Mesothelial cell of epicardium (in vitro differentiated cells): ENCODE measurements around the gene TOMM7. TPM values are rescaled to one million over a fixed set of nuclear protein-coding genes. Genes with fewer than 3 reads are reported as not detected.
"Not testable (repeated sequence)": the region's sequence is repeated elsewhere in the genome, so short reads cannot be mapped to it uniquely, and the experiment has no call there.

ENCODE experiments used
- DNase-seq, 2 experiments: peaks; one replicate each; pipeline ENCODE4 v3.0.0; 2021; ENCODE audit warnings: low spot score in 2 of 2; ENCODE audit not compliant: unreplicated experiment in 2 of 2
- H3K27ac Mint-ChIP-seq: 2 replicates; pipeline ENCODE4 v1.8.0; 2021; ENCODE audit warnings: mixed read lengths
- H3K27me3 Mint-ChIP-seq: 2 replicates; pipeline ENCODE4 v1.8.0; 2021; ENCODE audit warnings: low read depth, mixed read lengths
- H3K36me3 Mint-ChIP-seq: 2 replicates; pipeline ENCODE4 v1.8.0; 2021; ENCODE audit warnings: mixed read lengths
- H3K4me1 Mint-ChIP-seq: 2 replicates; pipeline ENCODE4 v1.8.0; 2021; ENCODE audit warnings: mixed read lengths
- H3K4me3 Mint-ChIP-seq: 2 replicates; pipeline ENCODE4 v1.8.0; 2021; ENCODE audit warnings: mild to moderate bottlenecking, moderate library complexity, mixed read lengths
- H3K9me3 Mint-ChIP-seq: 2 replicates; pipeline ENCODE4 v1.8.0; 2021; ENCODE audit warnings: mixed read lengths
- total RNA-seq: library from RNA; stranded (reverse); gene quantifications from 3 replicates; pipeline ENCODE4 v1.2.1, GENCODE V29; 2021
- TF ChIP-seq, protein P1 (sequence below): fragments of 200-600 bp; sonication (generic); IDR thresholded peaks from one replicate; pipeline ENCODE4 v1.5.0; 2021; ENCODE audit warnings: antibody characterized with exemption; ENCODE audit not compliant: unreplicated experiment

TOMM7 gene
- total RNA-seq, 1 donor from 2014 or later, result 179 TPM

DNA sequence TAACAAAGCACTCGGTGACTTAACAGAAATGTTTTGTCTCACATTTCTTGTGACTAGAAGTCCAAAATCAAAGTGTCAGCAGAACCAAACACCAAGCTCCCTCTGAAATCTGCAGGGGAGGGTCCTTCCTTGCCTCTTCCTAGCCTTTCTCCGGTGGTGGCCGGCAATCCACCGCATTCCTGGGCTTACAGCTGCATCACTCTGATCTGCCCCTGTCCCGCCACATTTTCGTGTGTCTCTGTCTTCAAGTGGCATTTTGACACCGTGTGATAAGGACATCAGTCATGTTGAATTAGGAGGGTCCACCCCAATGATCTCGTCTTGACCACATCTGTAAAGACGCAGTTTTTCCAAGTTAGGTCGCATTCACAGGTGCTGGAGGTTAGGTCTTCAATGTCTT, 30.5 kb upstream of the TOMM7 start:
- Mint-ChIP-seq H3K4me3 (peak overlapping the region; percentile 75), H3K4me1 (peaks cover 15% of the 10 kb centered on the region)

DNA sequence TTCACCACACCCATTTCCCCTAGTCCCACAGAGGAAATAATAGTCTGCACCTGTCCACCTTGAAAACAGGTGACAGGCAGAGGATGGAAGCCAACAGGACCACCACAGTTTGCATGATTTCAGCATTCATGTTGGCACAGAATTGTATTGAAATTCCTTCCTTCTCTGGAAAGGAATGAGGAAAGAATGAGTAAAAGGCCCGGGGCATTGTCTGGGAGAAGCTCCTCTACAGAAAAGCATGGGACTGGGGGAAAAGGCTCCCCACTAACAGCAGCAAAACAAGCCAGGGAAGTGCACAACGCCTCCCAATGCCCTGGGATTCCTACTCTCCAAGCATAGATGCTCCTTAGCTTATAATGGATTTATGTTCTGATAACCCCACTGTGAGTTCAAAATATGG, 28.5 kb upstream of the TOMM7 start:
- H3K36me3 Mint-ChIP-seq, result no peaks in the 10 kb centered on the region
- no peak overlapping the region for H3K4me3 Mint-ChIP-seq
- H3K27ac Mint-ChIP-seq, result no peak overlapping the region
- H3K4me1 Mint-ChIP-seq, result peaks cover 11% of the 10 kb centered on the region
- H3K27me3 Mint-ChIP-seq, result no peaks in the 10 kb centered on the region
- DNase-seq, result no peak
- TF ChIP-seq, protein P1, sequence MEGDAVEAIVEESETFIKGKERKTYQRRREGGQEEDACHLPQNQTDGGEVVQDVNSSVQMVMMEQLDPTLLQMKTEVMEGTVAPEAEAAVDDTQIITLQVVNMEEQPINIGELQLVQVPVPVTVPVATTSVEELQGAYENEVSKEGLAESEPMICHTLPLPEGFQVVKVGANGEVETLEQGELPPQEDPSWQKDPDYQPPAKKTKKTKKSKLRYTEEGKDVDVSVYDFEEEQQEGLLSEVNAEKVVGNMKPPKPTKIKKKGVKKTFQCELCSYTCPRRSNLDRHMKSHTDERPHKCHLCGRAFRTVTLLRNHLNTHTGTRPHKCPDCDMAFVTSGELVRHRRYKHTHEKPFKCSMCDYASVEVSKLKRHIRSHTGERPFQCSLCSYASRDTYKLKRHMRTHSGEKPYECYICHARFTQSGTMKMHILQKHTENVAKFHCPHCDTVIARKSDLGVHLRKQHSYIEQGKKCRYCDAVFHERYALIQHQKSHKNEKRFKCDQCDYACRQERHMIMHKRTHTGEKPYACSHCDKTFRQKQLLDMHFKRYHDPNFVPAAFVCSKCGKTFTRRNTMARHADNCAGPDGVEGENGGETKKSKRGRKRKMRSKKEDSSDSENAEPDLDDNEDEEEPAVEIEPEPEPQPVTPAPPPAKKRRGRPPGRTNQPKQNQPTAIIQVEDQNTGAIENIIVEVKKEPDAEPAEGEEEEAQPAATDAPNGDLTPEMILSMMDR, result no peak
- peaks cover 5% of the 10 kb centered on the region for H3K9me3 Mint-ChIP-seq

More for the DNA sequence above, 30.5 kb upstream of the TOMM7 start:
- DNase-seq, result no peak
- TF ChIP-seq, protein P1, result no peak
- no peak overlapping the region for H3K27ac Mint-ChIP-seq
- no peaks in the 10 kb centered on the region for H3K27me3 Mint-ChIP-seq
- H3K36me3 Mint-ChIP-seq, result peaks cover 6% of the 10 kb centered on the region
- H3K9me3 Mint-ChIP-seq, result peaks cover 5% of the 10 kb centered on the region

DNA sequence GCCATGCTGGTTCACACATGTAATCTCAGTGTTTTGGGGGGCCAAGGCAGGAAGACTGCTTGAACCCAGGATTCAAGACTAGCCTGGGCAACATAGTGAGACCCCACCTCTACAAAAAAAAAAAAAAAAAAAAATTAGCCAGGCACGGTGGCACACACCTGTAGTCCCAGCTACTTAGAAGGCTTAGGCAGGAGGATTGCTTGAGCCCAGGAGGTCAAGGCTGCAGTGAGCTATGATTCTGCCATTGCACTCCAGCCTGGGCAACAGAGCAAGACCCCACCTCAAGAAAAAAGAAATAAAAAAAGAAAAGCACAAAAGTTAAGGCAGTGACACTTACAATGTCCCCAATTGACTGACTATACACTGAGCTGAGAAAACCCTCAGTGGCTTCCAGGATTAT, 27.7 kb upstream of the TOMM7 start:
- not testable (repeated sequence) for H3K27ac Mint-ChIP-seq, H3K36me3 Mint-ChIP-seq

DNA sequence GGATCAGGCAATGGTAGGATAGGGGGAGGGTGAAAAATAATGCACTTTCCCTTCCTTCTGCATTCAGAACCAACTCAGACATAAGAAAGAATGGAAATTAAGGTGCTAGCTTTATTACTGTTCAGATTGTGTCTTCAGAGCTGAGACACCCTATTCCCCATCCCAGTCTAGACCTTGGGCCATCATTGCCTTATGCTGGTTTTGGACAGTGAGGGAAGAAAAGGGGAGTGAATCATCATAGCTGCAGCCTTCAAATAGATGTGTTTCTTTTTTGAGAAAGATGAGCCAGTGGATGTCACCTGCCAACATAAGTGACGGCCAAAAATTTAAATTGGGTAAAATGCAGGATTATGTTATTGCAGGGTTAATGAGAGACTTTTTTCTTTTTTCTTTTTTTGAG, 27.0 kb upstream of the TOMM7 start:
- H3K9me3 Mint-ChIP-seq, result peaks cover 5% of the 10 kb centered on the region
- peaks cover 3% of the 10 kb centered on the region for H3K27me3 Mint-ChIP-seq
- TF ChIP-seq, protein P1, result no peak
- no peaks in the 10 kb centered on the region for H3K36me3 Mint-ChIP-seq
- H3K4me3 Mint-ChIP-seq, result no peak overlapping the region
- DNase-seq, result no peak
- H3K4me1 Mint-ChIP-seq, result peaks cover 9% of the 10 kb centered on the region
- H3K27ac Mint-ChIP-seq, result no peak overlapping the region

More for the DNA sequence above, 27.7 kb upstream of the TOMM7 start:
- H3K4me1 Mint-ChIP-seq, H3K4me3 Mint-ChIP-seq, H3K27me3 Mint-ChIP-seq, DNase-seq, H3K9me3 Mint-ChIP-seq: not testable (repeated sequence)

DNA sequence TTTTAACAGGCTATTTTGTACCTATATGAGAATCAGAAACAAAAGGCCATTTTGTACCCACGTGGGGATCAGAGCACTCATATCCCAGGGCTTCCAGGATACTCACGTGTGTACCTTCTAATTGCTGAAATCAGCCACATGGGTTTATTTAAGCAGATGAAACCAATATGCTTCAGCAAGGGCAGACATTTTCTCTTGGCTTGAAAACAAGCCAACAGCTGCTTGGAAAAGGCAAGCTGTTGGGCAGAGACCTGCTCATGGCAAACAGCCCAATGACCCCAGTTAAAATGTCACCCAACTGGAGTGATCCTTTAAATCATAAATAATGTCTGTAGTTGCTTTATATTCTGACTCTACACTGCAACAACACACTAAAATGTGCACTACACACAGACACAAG, 26.5 kb upstream of the TOMM7 start:
- peaks cover 5% of the 10 kb centered on the region for H3K9me3 Mint-ChIP-seq
- H3K27ac Mint-ChIP-seq, result no peak overlapping the region
- H3K4me3 Mint-ChIP-seq, result no peak overlapping the region
- no peak for DNase-seq
- TF ChIP-seq, protein P1, result no peak
- H3K27me3 Mint-ChIP-seq, result peaks cover 3% of the 10 kb centered on the region
- H3K4me1 Mint-ChIP-seq, result peaks cover 9% of the 10 kb centered on the region
- H3K36me3 Mint-ChIP-seq, result no peaks in the 10 kb centered on the region

DNA sequence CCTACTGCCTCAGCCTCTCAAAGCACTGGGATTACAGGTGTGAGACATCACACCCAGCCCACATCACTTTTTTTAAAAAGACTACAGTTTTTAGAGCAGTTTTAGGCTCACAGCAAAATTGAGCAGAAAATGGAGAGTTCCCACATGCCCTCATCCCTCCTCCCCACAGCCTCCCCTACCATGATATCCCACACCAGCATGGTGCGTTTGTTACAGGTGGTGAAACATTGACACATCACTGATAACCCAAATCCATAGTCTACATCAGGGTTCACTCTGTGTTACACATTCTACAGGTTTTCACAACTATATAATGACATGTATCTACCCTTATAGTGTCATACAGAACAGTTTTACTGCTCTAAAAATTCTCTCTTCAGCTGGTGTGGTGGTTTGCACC, 24.3 kb upstream of the TOMM7 start:
- TF ChIP-seq, protein P1, result no peak
- no peak for DNase-seq
- no peaks in the 10 kb centered on the region for H3K36me3 Mint-ChIP-seq
- no peak overlapping the region for H3K27ac Mint-ChIP-seq
- no peak overlapping the region for H3K4me3 Mint-ChIP-seq
- H3K27me3 Mint-ChIP-seq, result peaks cover 3% of the 10 kb centered on the region
- peaks cover 5% of the 10 kb centered on the region for H3K9me3 Mint-ChIP-seq
- H3K4me1 Mint-ChIP-seq, result peaks cover 6% of the 10 kb centered on the region
